G401.6 (cell line): ENCODE measurements around the gene ITGA11.

Source experiments
- FAIRE-seq: peaks from 2 replicates; lab custom pipeline; 2012; peaks lifted over from hg19 to GRCh38; lab: Jason Lieb, UNC

ITGA11 gene

DNA sequence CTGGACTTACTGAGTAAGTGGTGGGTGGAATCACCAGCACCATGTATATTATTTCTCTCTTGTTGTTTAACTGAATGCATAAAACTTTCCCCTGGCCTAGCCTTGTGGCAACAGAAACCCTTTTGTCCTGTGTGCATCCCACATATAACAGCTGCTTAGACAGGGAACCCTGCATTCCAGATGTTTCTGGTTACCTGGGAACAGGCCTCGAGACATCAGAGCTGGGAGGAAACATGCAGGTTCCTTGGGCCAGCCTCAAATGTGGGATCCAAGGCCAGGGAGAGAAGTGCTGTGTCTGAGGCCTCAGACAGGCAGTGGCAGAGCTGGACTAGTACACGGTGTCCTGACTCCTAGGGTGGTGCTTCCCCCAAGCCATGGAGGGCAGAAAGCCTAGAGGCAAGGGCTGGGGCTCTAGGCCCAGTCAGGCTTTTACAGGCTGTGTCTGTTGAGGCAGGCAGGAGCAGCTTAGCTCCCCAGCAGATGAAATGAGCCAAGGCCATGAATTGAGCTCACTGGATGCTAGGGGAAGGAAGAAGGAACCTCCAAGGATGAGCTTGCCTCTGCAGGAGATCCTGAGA is 57.7 kb downstream of the ITGA11 start:
- FAIRE-seq: no peak

DNA sequence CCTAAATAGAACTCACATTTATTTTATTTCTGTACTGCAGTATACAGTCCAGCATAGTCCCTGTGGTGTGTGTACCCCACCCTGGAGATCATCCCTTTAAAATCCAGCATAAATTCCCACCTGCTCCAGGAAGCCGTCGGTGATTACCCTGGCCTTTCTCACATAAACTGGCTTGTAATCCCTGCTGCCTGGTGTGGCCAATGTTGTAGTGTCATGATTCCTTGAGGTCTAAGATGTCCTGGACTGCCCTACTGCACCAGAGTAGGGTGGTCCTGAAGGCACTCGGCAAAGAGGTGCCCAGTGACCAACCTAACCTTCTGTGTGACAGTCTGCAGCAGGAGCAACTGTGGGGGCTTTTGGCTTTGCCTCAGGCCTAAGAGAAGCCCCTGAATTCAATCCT is 58.9 kb downstream of the ITGA11 start:
- no peak for FAIRE-seq

- FAIRE-seq: no peak
Measured at GRCh38 chr15:68372291-68372811, 59.6 kb downstream of the ITGA11 start.

DNA sequence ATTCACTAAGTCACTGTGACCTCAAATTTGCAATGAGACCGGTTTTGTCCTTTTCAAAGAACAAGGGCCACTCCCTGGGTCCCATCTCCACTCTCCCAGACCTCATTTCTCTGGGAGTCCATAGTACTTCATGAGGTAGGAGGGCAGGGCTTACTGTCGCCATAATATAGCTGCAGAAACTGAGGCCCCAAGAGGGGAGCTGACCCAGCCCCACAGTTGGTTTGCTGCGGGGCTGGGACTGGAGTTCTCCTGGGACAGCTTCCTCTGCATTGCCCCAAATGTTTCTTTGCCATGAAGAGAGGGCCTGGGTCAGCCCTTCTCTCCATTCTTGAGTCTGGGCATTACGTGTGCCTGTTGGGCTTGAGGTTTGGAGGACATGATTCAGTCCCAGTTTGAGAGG is 60.1 kb downstream of the ITGA11 start:
- no peak for FAIRE-seq

DNA sequence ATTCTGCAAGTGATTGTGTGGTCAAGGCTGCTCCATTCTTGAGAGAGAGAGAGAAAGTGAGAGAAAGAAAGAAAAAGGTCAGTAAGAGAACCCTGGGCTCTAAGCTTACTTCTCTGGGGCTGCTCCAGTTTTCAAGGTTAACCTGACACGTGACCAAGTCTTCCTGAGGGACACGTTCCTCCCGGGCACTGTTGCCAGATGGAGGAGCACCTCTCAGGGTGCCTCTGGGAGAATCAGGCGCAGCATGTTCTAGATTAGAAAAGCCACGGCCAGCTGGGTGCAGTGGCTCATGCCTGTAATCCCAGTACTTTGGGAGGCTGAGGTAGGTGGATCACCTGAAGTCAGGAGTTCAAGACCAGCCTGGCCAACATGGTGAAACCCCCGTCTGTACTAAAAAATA is 60.8 kb downstream of the ITGA11 start:
- no peak for FAIRE-seq

DNA sequence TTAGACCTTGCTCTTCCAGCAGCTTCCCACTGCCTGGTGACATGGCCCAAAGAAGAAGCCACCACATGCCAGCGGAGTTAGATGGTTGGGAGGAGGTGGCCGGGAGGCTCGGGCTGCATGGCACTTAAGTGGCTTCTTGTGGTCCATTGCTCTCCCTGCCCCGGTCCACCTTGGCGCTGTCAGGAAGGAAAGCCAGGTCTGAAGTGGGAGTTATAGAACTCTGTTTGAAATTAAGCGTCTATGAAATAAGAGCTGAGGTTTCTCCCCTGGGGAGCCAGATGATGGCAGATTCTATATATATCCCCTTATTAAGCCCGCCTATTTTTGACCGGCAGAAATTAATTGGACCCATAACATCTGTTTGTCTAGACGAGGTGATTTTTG is 61.2 kb downstream of the ITGA11 start:
- no peak for FAIRE-seq

GRCh38 chr15:68369931-68370767 is 61.8 kb downstream of the ITGA11 start:
- FAIRE-seq: no peak

- no peak for FAIRE-seq
Measured at GRCh38 chr15:68368731-68369435, 63.1 kb downstream of the ITGA11 start.

GRCh38 chr15:68367992-68368391 is 64.0 kb downstream of the ITGA11 start:
- no peak for FAIRE-seq

DNA sequence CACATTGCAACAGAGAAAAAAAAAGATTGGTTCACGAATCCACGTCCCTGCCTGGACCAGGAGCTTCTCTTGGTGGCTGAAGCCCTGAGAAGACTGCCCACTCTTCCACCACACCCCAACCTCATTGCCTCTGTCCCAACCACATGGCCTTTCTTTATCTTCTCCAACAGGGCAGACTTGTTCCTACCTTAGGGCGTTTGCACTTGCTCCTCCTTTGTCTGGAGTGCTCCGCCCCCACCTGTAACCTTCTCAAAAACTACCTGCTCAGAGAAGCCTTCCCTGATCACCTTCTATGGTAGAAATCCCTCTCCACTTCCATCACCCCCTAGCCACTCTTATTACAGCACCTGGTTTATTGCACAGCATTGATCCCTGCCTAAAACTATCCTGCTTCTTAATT is 64.7 kb downstream of the ITGA11 start:
- no peak for FAIRE-seq

DNA sequence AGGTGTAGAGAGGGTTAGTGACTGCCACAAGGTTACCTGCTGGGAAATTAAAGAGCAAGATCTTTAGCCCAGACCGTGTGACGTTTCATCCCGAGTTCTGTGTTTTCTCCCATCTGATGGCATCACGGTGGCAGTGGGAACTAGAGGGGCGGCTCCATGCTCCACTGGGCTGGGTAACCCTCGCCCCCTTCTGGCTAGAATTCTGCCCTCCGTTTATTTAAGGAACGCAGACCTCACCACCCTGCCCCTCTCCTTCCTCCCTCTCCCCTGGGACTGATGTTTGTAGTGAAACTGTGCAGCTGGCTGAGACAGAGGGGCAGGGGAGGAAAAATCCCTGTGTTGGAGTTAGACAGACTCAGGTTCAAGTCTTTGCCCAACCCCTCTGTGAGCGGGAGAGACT is 65.6 kb downstream of the ITGA11 start:
- FAIRE-seq: no peak

- no peak for FAIRE-seq
Measured at GRCh38 chr15:68365770-68366169, 66.2 kb downstream of the ITGA11 start.

DNA sequence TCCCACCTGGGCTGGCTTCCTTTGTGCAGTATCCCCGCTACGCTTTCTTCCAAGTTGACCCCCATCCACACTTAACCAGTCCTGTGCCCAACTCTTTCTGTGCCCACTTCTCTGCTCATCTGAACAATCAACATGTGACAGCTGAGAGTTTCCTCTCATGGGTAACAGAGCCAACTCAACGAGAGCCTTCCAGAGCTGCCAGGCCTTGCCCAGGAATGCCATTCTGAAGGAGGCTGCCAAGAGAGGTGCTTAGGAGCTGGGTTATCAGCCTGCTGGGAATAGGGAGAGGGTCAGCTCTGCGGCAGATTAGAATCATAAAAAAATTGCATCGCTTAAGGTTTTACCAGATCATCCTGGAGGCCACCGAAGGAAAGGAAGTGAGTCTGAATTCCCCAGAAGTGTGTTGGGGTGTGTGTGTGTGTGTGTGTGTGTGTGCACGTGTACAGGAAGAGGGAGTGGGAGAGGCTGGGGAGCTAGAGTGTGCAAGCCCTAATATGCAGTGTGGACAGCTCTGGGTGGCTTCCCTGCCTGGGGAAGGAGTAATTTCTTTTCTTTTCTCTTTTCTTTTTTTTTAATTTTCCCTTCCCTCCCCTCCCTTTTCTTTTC is 66.7 kb downstream of the ITGA11 start:
- no peak for FAIRE-seq

DNA sequence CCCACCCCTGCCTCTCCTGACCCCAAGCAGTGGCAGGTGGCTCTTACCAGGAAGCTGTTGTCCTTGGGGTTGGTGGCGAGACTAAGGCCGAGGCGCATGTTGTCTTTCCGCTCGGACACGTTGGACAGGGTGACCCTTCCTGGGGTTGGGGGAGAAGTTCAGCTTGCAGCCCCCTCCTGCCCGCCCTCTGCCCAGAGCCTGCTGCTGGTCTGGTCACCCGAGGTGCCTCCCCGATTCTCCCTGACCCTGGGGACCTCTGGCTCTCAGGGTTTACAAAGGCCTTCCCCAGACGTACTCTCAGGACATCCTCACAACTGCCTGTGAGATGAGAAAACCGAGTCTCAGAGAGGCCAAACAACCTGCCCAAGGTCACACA is 67.3 kb downstream of the ITGA11 start:
- FAIRE-seq: no peak

DNA sequence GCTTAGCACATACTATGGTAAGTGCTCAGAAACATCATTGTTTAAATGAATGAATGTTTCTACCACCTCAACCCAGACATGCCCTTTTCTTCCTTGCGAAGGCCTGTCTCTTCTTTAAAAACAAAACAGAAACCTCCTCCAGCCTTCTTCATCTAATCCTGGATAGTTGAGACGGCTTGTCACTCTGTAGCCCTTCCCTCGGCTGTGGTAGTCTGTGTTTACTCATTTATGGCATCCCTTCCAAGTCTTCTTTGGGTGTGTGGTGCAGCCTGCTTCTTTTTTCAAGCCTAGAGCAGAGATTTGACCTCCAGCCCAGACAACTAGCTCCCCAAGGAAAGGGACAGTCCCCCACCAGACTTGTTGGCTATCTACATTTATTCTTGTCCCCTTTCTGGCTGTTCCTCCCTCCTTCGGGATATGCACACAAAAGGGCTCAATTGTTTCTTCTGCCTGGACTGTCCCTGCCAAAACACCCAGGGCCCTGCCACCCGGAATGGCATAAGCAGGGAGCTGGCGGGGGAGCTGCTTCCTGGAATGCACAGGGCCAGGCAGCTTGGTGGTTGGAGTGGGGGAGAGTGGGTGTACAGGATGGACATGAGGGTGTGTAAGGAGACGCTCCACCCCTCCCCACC is 67.8 kb downstream of the ITGA11 start:
- no peak for FAIRE-seq

GRCh38 chr15:68363353-68363752 is 68.6 kb downstream of the ITGA11 start:
- no peak for FAIRE-seq

DNA sequence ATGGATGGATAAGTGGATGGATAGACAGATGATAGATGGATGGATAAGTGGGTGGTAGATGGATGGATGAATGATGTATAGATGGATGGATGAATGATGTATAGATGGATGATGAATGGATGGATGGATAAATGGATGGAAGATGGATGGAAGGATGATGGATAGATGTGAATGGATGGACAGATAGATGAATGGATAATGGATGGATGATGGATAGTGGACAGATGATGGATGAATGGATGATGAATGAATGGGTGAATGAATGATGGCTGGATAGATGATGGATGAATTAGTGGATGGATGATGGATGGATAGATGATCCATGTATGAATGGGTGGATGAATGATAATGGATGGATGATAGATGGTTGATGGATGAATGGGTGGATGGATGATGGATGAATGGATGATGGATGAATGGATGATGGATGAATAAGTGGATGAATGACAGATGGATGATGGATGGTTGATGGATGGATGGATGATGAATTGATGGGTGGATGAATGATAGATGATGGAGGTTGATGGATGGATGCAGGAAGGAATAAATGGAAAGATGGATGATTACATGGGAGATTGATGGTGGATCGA is 69.3 kb downstream of the ITGA11 start:
- FAIRE-seq: no peak

DNA sequence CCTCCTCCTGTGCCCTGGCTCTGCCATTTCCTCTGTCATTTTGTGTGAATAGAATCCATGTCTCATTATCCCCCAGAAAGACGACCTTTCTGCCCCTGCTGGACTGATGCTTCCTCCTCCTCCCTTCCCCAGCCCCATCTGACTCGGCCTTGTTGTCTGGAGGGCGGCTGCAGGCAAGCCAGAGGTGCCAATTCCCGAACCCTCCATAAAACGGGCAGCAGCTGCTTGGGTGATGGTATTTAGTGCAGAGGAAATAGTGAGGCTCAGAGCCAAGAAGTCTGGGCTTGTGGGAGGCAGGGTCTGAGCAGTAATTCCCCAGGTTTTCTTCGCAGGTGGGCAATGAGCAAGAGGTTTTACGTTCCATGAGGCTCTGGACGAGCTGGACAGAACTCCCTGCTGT is 71.2 kb downstream of the ITGA11 start:
- FAIRE-seq: no peak

DNA sequence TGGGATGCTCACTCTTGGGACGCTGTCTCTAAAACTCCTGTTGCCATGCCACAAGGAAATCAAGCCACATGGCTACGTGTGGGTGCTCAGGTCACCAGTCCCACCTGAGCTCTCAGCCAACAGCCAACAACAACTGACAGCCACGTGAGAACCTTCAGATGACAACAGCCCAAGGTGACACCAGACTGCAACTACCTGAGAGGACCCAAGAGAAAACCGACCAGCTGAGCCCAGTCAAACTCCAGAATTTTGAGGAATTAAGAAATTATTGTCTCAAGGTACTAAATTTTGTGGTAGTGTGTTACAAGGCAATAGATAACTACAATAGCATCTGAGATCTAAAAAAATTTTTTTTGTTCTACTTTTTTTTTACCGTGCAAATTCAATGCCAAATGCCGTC is 75.2 kb downstream of the ITGA11 start:
- no peak for FAIRE-seq

DNA sequence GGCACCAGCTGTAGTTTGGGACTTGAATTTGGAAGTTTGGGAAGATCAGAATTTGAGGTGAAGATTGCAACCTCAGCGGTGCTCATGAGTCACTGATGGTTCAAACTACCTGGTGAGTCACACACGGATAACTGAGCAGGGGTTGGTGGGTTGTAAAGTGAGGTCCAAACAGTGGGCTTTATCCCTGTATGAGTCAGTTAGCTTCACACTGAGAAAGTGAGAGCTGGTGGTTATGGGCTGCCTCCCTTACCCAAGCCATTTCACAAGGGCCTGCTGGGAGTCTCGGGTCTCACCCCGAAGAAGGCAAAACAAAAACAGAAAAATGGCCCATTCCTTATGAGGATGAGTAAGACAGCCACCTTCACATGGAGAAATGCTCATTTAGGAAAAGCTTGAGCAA is 77.0 kb downstream of the ITGA11 start:
- no peak for FAIRE-seq

DNA sequence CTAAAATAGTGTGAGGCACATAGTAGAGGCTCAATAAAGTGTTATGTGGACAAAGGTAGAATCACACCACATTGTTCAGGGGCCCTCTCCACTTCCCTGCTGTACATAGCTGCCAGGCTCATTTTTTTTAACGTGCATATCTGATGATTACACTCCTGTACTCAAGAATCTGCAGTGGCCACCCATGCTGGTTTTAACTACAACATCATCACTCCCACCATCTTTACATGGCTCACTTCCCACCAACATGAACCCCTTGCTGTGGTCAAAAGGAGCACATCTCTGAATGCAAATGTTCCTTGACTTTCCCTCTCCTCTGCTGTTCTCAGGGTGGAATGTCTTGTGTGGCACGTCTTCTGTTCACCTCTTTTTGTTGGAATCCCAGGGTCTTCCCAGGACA is 77.7 kb downstream of the ITGA11 start:
- no peak for FAIRE-seq
